H1 (cell line): ENCODE measurements around the gene NEDD4L. TPM values are rescaled to one million over a fixed set of nuclear protein-coding genes. Genes with fewer than 3 reads are reported as not detected.

Experiments used
- CTCF ChIA-PET: fragments of 300-600 bp; sonication (Branson Sonifier 250); formaldehyde crosslinking; loops from one replicate; lab custom pipeline; 2021; ENCODE audit not compliant: partially characterized antibody; lab: Charles Lee
- POLR2A ChIA-PET: fragments of 300-600 bp; sonication (Branson Sonifier 250); formaldehyde crosslinking; loops from one replicate; lab custom pipeline; 2021; ENCODE audit warnings: inconsistent platforms; ENCODE audit not compliant: partially characterized antibody; lab: Charles Lee
- DNase-seq, 2 experiments: peaks; one replicate each; pipeline versions ENCODE4 v3.0.0 to v3.0.0-alpha.2; 2010 to 2022; ENCODE audit warnings: low spot score in 2 of 2, low read depth in 1 of 2, mixed read lengths in 1 of 2
- FAIRE-seq: peaks from 2 replicates; lab custom pipeline; 2011; peaks lifted over from hg19 to GRCh38; lab: Jason Lieb, UNC
- H2AFZ ChIP-seq: 2 replicates; pipeline ENCODE4 v1.8.1; 2012; ENCODE audit warnings: low read length, inconsistent platforms
- H2AK5ac ChIP-seq: 2 replicates; pipeline ENCODE4 v1.6.1; 2013; ENCODE audit warnings: low read depth, low read length
- H2BK120ac ChIP-seq: replicated peaks from 2 replicates; pipeline ENCODE3; 2013; ENCODE audit warnings: low read depth, low read length, inconsistent platforms
- H2BK12ac ChIP-seq: 2 replicates; pipeline ENCODE4 v1.6.1; 2013; ENCODE audit warnings: low read depth, low read length
- H2BK15ac ChIP-seq: 2 replicates; pipeline ENCODE4 v1.6.1; 2013; ENCODE audit warnings: low read length
- H2BK20ac ChIP-seq: 2 replicates; pipeline ENCODE4 v1.6.1; 2013; ENCODE audit warnings: low read length
- H2BK5ac ChIP-seq: 2 replicates; pipeline ENCODE4 v1.6.1; 2013; ENCODE audit warnings: low read depth, low read length
- H3K14ac ChIP-seq: 2 replicates; pipeline ENCODE4 v1.6.1; 2013; ENCODE audit warnings: inconsistent platforms; ENCODE audit not compliant: insufficient read length
- H3K18ac ChIP-seq: 2 replicates; pipeline ENCODE4 v1.6.1; 2013; ENCODE audit warnings: low read length; ENCODE audit errors: extremely low read depth
- H3K23ac ChIP-seq: 2 replicates; pipeline ENCODE4 v1.6.1; 2013; ENCODE audit warnings: inconsistent platforms; ENCODE audit not compliant: insufficient read length
- H3K23me2 ChIP-seq: 2 replicates; pipeline ENCODE4 v1.6.1; 2013; ENCODE audit warnings: low read depth, low read length
- H3K27ac ChIP-seq: 2 replicates; pipeline ENCODE4 v1.6.1; 2011; ENCODE audit warnings: low read depth, low read length, inconsistent platforms
- H3K27me3 ChIP-seq, 4 experiments: replicated peaks in 1 of 4; 1 replicate in 1 of 4; 2 replicates in 3 of 4; pipeline versions ENCODE4 v1.6.1 to v1.8.1; 2011 to 2013; ENCODE audit warnings: low read length in 3 of 4, mild to moderate bottlenecking in 3 of 4, inconsistent platforms in 2 of 4, mixed read lengths in 2 of 4, moderate library complexity in 1 of 4; ENCODE audit not compliant: control insufficient read depth in 3 of 4, insufficient read depth in 3 of 4; ENCODE audit errors: extremely low read depth in 1 of 4
- H3K36me3 ChIP-seq, 4 experiments: 2 replicates each; pipeline versions ENCODE4 v1.6.1 to v1.8.1; 2011 to 2013; ENCODE audit warnings: mild to moderate bottlenecking in 4 of 4, low read length in 3 of 4, moderate library complexity in 2 of 4, control low read depth in 1 of 4, inconsistent platforms in 1 of 4; ENCODE audit not compliant: insufficient read depth in 4 of 4, control insufficient read depth in 2 of 4
- H3K4ac ChIP-seq: replicated peaks from 2 replicates; pipeline ENCODE3; 2013; ENCODE audit warnings: low read length, low read depth, mixed read lengths, inconsistent platforms; ENCODE audit not compliant: insufficient read length
- H3K4me1 ChIP-seq, 4 experiments: replicated peaks in 1 of 4; 1 replicate in 1 of 4; 2 replicates in 3 of 4; pipeline versions ENCODE4 v1.6.1 to v1.8.1; 2011 to 2013; ENCODE audit warnings: low read length in 3 of 4, inconsistent platforms in 2 of 4, mixed read lengths in 1 of 4; ENCODE audit not compliant: insufficient read depth in 4 of 4, control insufficient read depth in 3 of 4
- H3K4me2 ChIP-seq, 2 experiments: 2 replicates each; pipeline versions ENCODE4 v1.6.1 to v1.8.1; 2011 to 2013; ENCODE audit warnings: low read depth in 2 of 2, low read length in 2 of 2, control low read depth in 1 of 2, inconsistent platforms in 1 of 2, mild to moderate bottlenecking in 1 of 2; ENCODE audit not compliant: insufficient read depth in 1 of 2
- H3K4me3 ChIP-seq, 4 experiments: fragments of 200-600, 300-600 bp in 1 of 4; sonication (generic), shearing (Covaris generic), sonication (Bioruptor Twin) in 1 of 4; 2 replicates each; pipeline versions ENCODE4 v1.5.1 to v1.8.1; 2011 to 2016; ENCODE audit warnings: low read length in 4 of 4, low read depth in 3 of 4, control low read depth in 2 of 4, inconsistent platforms in 2 of 4, mild to moderate bottlenecking in 2 of 4, mixed read lengths in 1 of 4, moderate library complexity in 1 of 4; ENCODE audit not compliant: insufficient read depth in 2 of 4; ENCODE audit errors: extremely low read depth in 1 of 4
- H3K56ac ChIP-seq: replicated peaks from 2 replicates; pipeline ENCODE3; 2013; ENCODE audit warnings: low read depth, mild to moderate bottlenecking, mixed read lengths, low read length, inconsistent platforms; ENCODE audit not compliant: insufficient read length
- H3K79me1 ChIP-seq: 2 replicates; pipeline ENCODE4 v1.6.1; 2013; ENCODE audit warnings: low read depth, low read length, control low read depth
- H3K79me2 ChIP-seq, 2 experiments: 2 replicates each; pipeline versions ENCODE4 v1.6.1 to v1.8.1; 2012 to 2013; ENCODE audit warnings: low read length in 2 of 2, mild to moderate bottlenecking in 2 of 2, inconsistent platforms in 1 of 2; ENCODE audit not compliant: insufficient read depth in 2 of 2, control insufficient read depth in 1 of 2
- H3K9ac ChIP-seq, 4 experiments: replicated peaks in 1 of 4; 1 replicate in 1 of 4; 2 replicates in 3 of 4; pipeline versions ENCODE4 v1.6.1 to v1.8.1; 2011 to 2013; ENCODE audit warnings: low read depth in 3 of 4, low read length in 3 of 4, control low read depth in 2 of 4, mild to moderate bottlenecking in 2 of 4, moderate library complexity in 2 of 4, inconsistent platforms in 1 of 4; ENCODE audit errors: extremely low read depth in 1 of 4
- H3K9me3 ChIP-seq, 2 experiments: 2 replicates each; pipeline versions ENCODE4 v1.6.1 to v1.8.1; 2012 to 2013; ENCODE audit warnings: mild to moderate bottlenecking in 2 of 2, moderate library complexity in 2 of 2, control low read depth in 1 of 2, inconsistent platforms in 1 of 2, low read depth in 1 of 2, low read length in 1 of 2, mixed read lengths in 1 of 2; ENCODE audit not compliant: insufficient read depth in 2 of 2
- H4K20me1 ChIP-seq, 2 experiments: replicated peaks in 1 of 2; 2 replicates each; pipeline versions ENCODE3 to v1.8.1; 2011 to 2013; ENCODE audit warnings: inconsistent platforms in 2 of 2, low read length in 2 of 2, mild to moderate bottlenecking in 1 of 2; ENCODE audit not compliant: insufficient read depth in 2 of 2, control insufficient read depth in 1 of 2
- H4K5ac ChIP-seq: 2 replicates; pipeline ENCODE4 v1.6.1; 2013; ENCODE audit warnings: low read length, low read depth, mixed read lengths, inconsistent platforms; ENCODE audit not compliant: insufficient read length
- H4K8ac ChIP-seq: 2 replicates; pipeline ENCODE4 v1.8.0; 2013; ENCODE audit warnings: mild to moderate bottlenecking, moderate library complexity, low read length, inconsistent platforms; ENCODE audit not compliant: insufficient read depth; ENCODE audit errors: extremely low read depth
- H4K91ac ChIP-seq: replicated peaks from 2 replicates; pipeline ENCODE3; 2013; ENCODE audit warnings: low read length, mixed read lengths, inconsistent platforms; ENCODE audit not compliant: insufficient read length
- ATF3 ChIP-seq: IDR thresholded peaks from 2 replicates; pipeline ENCODE4 v1.6.1; 2011; ENCODE audit warnings: low read depth, mild to moderate bottlenecking, low read length; ENCODE audit not compliant: insufficient read depth
- CBX5 ChIP-seq: fragments of 300-800, 300-1000 bp; sonication (generic); IDR thresholded peaks from 2 replicates; pipeline ENCODE4 v1.7.1; 2016; ENCODE audit warnings: antibody characterized with exemption, low read length, low read depth
- CBX8 ChIP-seq: fragments of 300-800, 300-1000 bp; sonication (generic); IDR thresholded peaks from 2 replicates; pipeline ENCODE4 v1.7.1; 2016; ENCODE audit warnings: low read depth, low read length, borderline replicate concordance
- CREB1 ChIP-seq: IDR thresholded peaks from 2 replicates; pipeline ENCODE4 v1.6.1; 2012; ENCODE audit warnings: inconsistent platforms
- E2F6 ChIP-seq: IDR thresholded peaks from 2 replicates; pipeline ENCODE4 v1.6.1; 2012; ENCODE audit warnings: inconsistent platforms
- EZH2 ChIP-seq: fragments of 200-600 bp; sonication (generic); IDR thresholded peaks from 2 replicates; pipeline ENCODE4 v1.7.1; 2012; ENCODE audit warnings: low read depth, mild to moderate bottlenecking, moderate library complexity, low read length, inconsistent platforms; ENCODE audit not compliant: severe bottlenecking
- GABPA ChIP-seq: IDR thresholded peaks from 2 replicates; pipeline ENCODE4 v1.6.1; 2011; ENCODE audit warnings: mild to moderate bottlenecking, low read length, moderate library complexity, borderline replicate concordance; ENCODE audit not compliant: insufficient read depth
- PHF8 ChIP-seq: fragments of 200-600 bp; sonication (generic); conservative IDR thresholded peaks from 2 replicates; pipeline ENCODE4 v1.7.1; 2012; ENCODE audit warnings: low read depth, mild to moderate bottlenecking, inconsistent platforms, low read length, moderate library complexity
- POLR2AphosphoS5 ChIP-seq: IDR thresholded peaks from 2 replicates; pipeline ENCODE4 v1.6.1; 2011; ENCODE audit warnings: low read depth, low read length
- SP4 ChIP-seq: IDR thresholded peaks from 2 replicates; pipeline ENCODE4 v1.6.1; 2012; ENCODE audit warnings: low read length, inconsistent platforms
- SRF ChIP-seq: IDR thresholded peaks from 2 replicates; pipeline ENCODE4 v1.6.1; 2011; ENCODE audit warnings: mild to moderate bottlenecking, low read depth, low read length, moderate library complexity
- SUZ12 ChIP-seq: fragments of 200-600 bp; sonication (generic); IDR thresholded peaks from 2 replicates; pipeline ENCODE4 v1.6.1; 2012; ENCODE audit warnings: mild to moderate bottlenecking, inconsistent platforms, low read length, moderate library complexity, mixed read lengths
- TAF1 ChIP-seq: IDR thresholded peaks from 2 replicates; pipeline ENCODE4 v1.6.1; 2011; ENCODE audit warnings: mild to moderate bottlenecking, low read depth, low read length
- TAF7 ChIP-seq: optimal IDR thresholded peaks from 2 replicates; pipeline ENCODE3; 2011; ENCODE audit warnings: low read depth, mild to moderate bottlenecking, inconsistent platforms, low read length, moderate library complexity, borderline replicate concordance
- WGBS, 2 experiments: shearing (Covaris generic) in 1 of 2; methylation state at CpG; one replicate each; pipeline versions ENCODE4 v1.1.6 to v1.1.7; 2013 to 2015; ENCODE audit warnings: low lambda C conversion rate in 2 of 2, mixed read lengths in 2 of 2, inconsistent platforms in 1 of 2, low coverage in 1 of 2, missing lambda C conversion rate in 1 of 2; ENCODE audit not compliant: insufficient replicate concordance in 2 of 2, insufficient coverage in 1 of 2, insufficient read length in 1 of 2; ENCODE audit errors: extremely low coverage in 1 of 2, missing lambda C conversion rate in 1 of 2; 5-methylcytosine and 5-hydroxymethylcytosine counted together
- polyA plus RNA-seq, 7 experiments: library from polyadenylated mRNA; depleted of rRNA in 3 of 7; stranded (reverse) in 5 of 7; unstranded in 2 of 7; fragments of >200 nt in 5 of 7; fragments of 200-250 nt in 2 of 7; gene quantifications; 1 replicate in 5 of 7; 2 replicates in 1 of 7; 4 replicates in 1 of 7; pipeline versions ENCODE4 v1.2.1 to v1.2.3, GENCODE V29; 2011 to 2013; ENCODE audit warnings: missing spikeins in 2 of 7, mixed read lengths in 2 of 7
- total RNA-seq: library from RNA; stranded (reverse); fragmentation: NEBNext Ultra II Directional; extraction: Animal tissue kit (Norgen Biotek cat#: 25700); gene quantifications from 2 replicates; pipeline ENCODE4 v1.2.1, GENCODE V29; 2021

NEDD4L gene
- total and polyA plus RNA-seq, 2 of the 8 experiments (the other 6 are each of a cell fraction or from before 2014, with no cell fraction given) = 37.3 to 69.8 TPM

GRCh38 chr18:58168221-58168620 is 124.2 kb downstream of the NEDD4L start:
- no peak overlapping the region for H2BK20ac ChIP-seq
- DNase-seq = no peak
- no peak for TF ChIP-seq CREB1
- no peak for TF ChIP-seq TAF1
- TF ChIP-seq GABPA = no peak
- no peak for TF ChIP-seq TAF7
- TF ChIP-seq SRF = no peak
- no peak for TF ChIP-seq POLR2AphosphoS5
- no peak for TF ChIP-seq EZH2
- TF ChIP-seq ATF3 = no peak
- TF ChIP-seq PHF8 = no peak
- no peak for TF ChIP-seq SP4
- no peak for TF ChIP-seq SUZ12
- no peak for TF ChIP-seq E2F6
- no peak for TF ChIP-seq CBX8
- TF ChIP-seq CBX5 = no peak

More at GRCh38 chr18:58168221-58168620, 124.2 kb downstream of the NEDD4L start:
- Histone ChIP-seq H3K4me2 (no peak overlapping the region), H3K27me3 (no peaks in the 10 kb centered on the region), H2BK5ac (no peak overlapping the region), H2AK5ac (no peak overlapping the region), H4K8ac (no peak overlapping the region), H2BK120ac (no peak overlapping the region), H3K79me1 (peaks cover 2% of the 10 kb centered on the region), H3K9me3 (no peaks in the 10 kb centered on the region), H3K23ac (no peak overlapping the region), H4K91ac (no peak overlapping the region), H3K14ac (no peak overlapping the region), H2AFZ (no peak overlapping the region), H3K4me3 (no peak overlapping the region), H3K36me3 (no peaks in the 10 kb centered on the region), H4K5ac (no peak overlapping the region), H3K79me2 (peaks cover 0 to 5% of the 10 kb centered on the region in 2 experiments; a peak in 2 of 4 replicates), H3K4ac (no peak overlapping the region), H3K9ac (no peak overlapping the region), H3K23me2 (no peaks in the 10 kb centered on the region), H2BK15ac (no peak overlapping the region), H4K20me1 (peaks cover 2 to 4% of the 10 kb centered on the region in 2 experiments), H3K56ac (no peak overlapping the region), H3K4me1 (no peaks in the 10 kb centered on the region), H3K27ac (no peak overlapping the region), H2BK12ac (no peak overlapping the region), H3K18ac (no peak overlapping the region)
- FAIRE-seq = no peak
- 90% methylated on average over 5 of the region's 5 CpGs; no CpG with 5 or more reads in 1 of the 2 experiments for WGBS, 2 experiments
- ChIA-PET CTCF (interaction anchor here (0.7 to 1.3 kb wide), 2 partner anchors 32 to 90 kb away, joined by 3 to 4 read pairs; no protein-coding TSS in a partner anchor), POLR2A (interaction anchor here (0.7 kb wide), 1 partner anchor 271 kb away, joined by 3 read pairs; no protein-coding TSS in a partner anchor)
